Ishikawa (cell line): Measurements from ENCODE around the gene MIEN1.
A peak's percentile ranks its signal among the peaks of the same experiment; 100 is the strongest.

Source experiments
- CEBPB ChIP-seq: IDR thresholded peaks from 2 replicates; pipeline ENCODE4 v1.6.1; 2012
- CREB1 ChIP-seq: IDR thresholded peaks from 2 replicates; pipeline ENCODE4 v1.6.1; 2012; ENCODE audit warnings: low read depth
- EGR1 ChIP-seq: IDR thresholded peaks from 2 replicates; pipeline ENCODE4 v1.6.1; 2012
- EP300 ChIP-seq: IDR thresholded peaks from 2 replicates; pipeline ENCODE4 v1.6.1; 2012; ENCODE audit warnings: borderline replicate concordance
- FOXM1 ChIP-seq: IDR thresholded peaks from 2 replicates; pipeline ENCODE4 v1.6.1; 2012; ENCODE audit warnings: low read depth, borderline replicate concordance
- MAX ChIP-seq: IDR thresholded peaks from 2 replicates; pipeline ENCODE4 v1.6.1; 2012
- NFIC ChIP-seq: IDR thresholded peaks from 2 replicates; pipeline ENCODE4 v1.6.1; 2012
- RAD21 ChIP-seq: IDR thresholded peaks from 2 replicates; pipeline ENCODE4 v1.6.1; 2012; ENCODE audit warnings: low read depth
- REST ChIP-seq: IDR thresholded peaks from 2 replicates; pipeline ENCODE4 v1.6.1; 2012; ENCODE audit warnings: low read depth, mild to moderate bottlenecking
- TAF1 ChIP-seq: IDR thresholded peaks from 2 replicates; pipeline ENCODE4 v1.6.1; 2012; ENCODE audit warnings: low read depth, mild to moderate bottlenecking
- TCF12 ChIP-seq: IDR thresholded peaks from 2 replicates; pipeline ENCODE4 v1.6.1; 2012; ENCODE audit warnings: low read depth
- TEAD4 ChIP-seq: IDR thresholded peaks from 2 replicates; pipeline ENCODE4 v1.6.1; 2012
- YY1 ChIP-seq: IDR thresholded peaks from 2 replicates; pipeline ENCODE4 v1.6.1; 2012; ENCODE audit warnings: low read depth
- ZBTB7A ChIP-seq: IDR thresholded peaks from 2 replicates; pipeline ENCODE4 v1.6.1; 2012; ENCODE audit warnings: low read depth
- TF ChIP-seq, protein P1 (sequence below): IDR thresholded peaks from 2 replicates; pipeline ENCODE4 v1.6.1; 2012

The MIEN1 gene

GRCh38 chr17:39739885-39740356 is 9.6 kb upstream of the MIEN1 start:
- TF ChIP-seq ZBTB7A (0 out of 2 replicates have a peak, but pooled peaks have one; percentile 26), YY1 (no peak), TAF1 (no peak), TCF12 (0 out of 2 replicates have a peak, but pooled peaks have one; percentile 2)

- TF ChIP-seq TEAD4 (0 out of 2 replicates have a peak, but pooled peaks have one; percentile 13), RAD21 (no peak), EP300 (peak; percentile 28; the same call in 1 of the 2 replicates), YY1 (no peak), MAX (peak; percentile 77), ZBTB7A (no peak; the same call in 1 of the 2 replicates), FOXM1 (no peak), CEBPB (no peak), TCF12 (peak; percentile 43), EGR1 (no peak), TAF1 (no peak), REST (no peak), NFIC (peak; percentile 60)
- TF ChIP-seq, protein P1, sequence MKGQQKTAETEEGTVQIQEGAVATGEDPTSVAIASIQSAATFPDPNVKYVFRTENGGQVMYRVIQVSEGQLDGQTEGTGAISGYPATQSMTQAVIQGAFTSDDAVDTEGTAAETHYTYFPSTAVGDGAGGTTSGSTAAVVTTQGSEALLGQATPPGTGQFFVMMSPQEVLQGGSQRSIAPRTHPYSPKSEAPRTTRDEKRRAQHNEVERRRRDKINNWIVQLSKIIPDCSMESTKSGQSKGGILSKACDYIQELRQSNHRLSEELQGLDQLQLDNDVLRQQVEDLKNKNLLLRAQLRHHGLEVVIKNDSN, result 0 out of 2 replicates have a peak, but pooled peaks have one; percentile 33
Measured at GRCh38 chr17:39738983-39739884, 8.9 kb upstream of the MIEN1 start.

DNA sequence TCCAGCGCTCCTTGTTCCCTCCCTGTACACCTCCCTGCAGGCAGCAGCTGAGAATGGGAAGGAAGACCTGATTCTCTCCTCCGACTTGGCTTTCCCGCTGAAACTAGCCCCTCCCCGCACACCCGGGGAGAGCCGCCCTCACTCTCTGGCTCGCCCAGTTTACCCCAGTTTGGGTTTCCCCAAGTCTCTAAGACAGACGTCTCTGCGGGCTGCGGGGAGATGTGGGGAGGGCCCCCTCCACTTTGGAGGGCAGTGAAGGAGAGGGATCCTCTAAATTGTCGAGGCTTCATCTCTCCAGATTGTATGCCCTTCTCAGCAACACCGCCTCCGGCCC is 8.2 kb upstream of the MIEN1 start:
- TF ChIP-seq TCF12 (no peak), CREB1 (no peak), TAF1 (no peak), MAX (no peak), CEBPB (no peak), EP300 (no peak), REST (no peak), RAD21 (no peak), YY1 (no peak), ZBTB7A (no peak), FOXM1 (no peak), NFIC (no peak), TEAD4 (no peak), EGR1 (no peak)
- TF ChIP-seq, protein P1, result no peak

- TF ChIP-seq REST (no peak), FOXM1 (no peak), RAD21 (no peak), YY1 (no peak), EGR1 (no peak), NFIC (peak; percentile 82), MAX (no peak; the same call in 1 of the 2 replicates), CEBPB (no peak), EP300 (0 out of 2 replicates have a peak, but pooled peaks have one; percentile 35), TAF1 (no peak; the same call in 1 of the 2 replicates), TEAD4 (no peak), ZBTB7A (peak; percentile 74; the same call in 1 of the 2 replicates), TCF12 (peak; percentile 89), CREB1 (0 out of 2 replicates have a peak, but pooled peaks have one; percentile 47)
- TF ChIP-seq, protein P1, result 0 out of 2 replicates have a peak, but pooled peaks have one; percentile 8
Measured at GRCh38 chr17:39737760-39738567, 7.6 kb upstream of the MIEN1 start, which contains the start of gene GRB7. Gene GRB7 (plus strand): TSS chr17:39737938. CDS start chr17:39742302, 4,364 bp downstream.
